Articular chondrocyte of knee joint (primary cell): Measurements from ENCODE around the gene TMEM129. TPM values are rescaled to one million over a fixed set of nuclear protein-coding genes. Genes with fewer than 3 reads are reported as not detected.

Experiments
- small RNA-seq: library from RNA; depleted of rRNA; stranded (forward); fragments of <200 nt; gene quantifications from one replicate; pipeline ENCODE3, GENCODE V24; 2012
- total RNA-seq: library from RNA; depleted of rRNA; stranded (reverse); fragments of >200 nt; gene quantifications from 2 replicates; pipeline ENCODE4 v1.2.3, GENCODE V29; 2012

The TMEM129 gene, protein sequence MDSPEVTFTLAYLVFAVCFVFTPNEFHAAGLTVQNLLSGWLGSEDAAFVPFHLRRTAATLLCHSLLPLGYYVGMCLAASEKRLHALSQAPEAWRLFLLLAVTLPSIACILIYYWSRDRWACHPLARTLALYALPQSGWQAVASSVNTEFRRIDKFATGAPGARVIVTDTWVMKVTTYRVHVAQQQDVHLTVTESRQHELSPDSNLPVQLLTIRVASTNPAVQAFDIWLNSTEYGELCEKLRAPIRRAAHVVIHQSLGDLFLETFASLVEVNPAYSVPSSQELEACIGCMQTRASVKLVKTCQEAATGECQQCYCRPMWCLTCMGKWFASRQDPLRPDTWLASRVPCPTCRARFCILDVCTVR
- total RNA-seq = 22.2 and 22.5 TPM in 2 replicates

DNA sequence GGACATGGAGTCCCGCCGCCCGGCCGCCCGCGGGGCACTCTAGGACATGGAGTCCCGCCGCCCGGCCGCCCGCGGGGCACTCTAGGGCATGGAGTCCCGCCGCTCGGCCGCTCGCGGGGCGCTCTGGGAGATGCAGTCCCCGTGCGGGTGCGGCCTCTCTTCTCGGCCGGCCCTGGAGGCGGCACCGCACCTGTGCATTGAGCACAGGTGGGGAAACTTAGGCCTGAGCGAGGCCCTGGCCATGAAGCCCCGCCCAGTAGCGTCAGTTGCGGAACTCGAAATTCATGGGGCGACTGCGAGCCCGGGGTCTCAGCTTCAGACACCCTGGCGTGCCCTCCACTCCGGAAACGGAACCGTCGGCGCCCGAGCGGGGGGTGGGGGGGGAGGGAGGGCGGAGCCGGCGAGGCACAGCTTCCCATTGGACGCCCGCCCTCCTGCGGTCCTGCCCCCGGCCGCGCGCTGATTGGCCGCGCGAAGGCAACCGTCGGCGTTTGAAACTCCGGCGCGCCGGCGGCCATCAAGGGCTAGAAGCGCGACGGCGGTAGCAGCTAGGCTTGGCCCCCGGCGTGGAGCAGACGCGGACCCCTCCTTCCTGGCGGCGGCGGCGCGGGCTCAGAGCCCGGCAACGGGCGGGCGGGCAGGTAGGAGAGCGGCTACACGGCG lies at the start of gene TMEM129, which contains the start of gene TACC3:
Gene TMEM129 (minus strand): TSS at position 321 of the 663 bp plus-strand sequence. CDS start 486 bp downstream, outside the sequence.
Gene TACC3 (plus strand): TSS at position 519 of the 663 bp plus-strand sequence. CDS start 1,901 bp downstream, outside the sequence.

DNA sequence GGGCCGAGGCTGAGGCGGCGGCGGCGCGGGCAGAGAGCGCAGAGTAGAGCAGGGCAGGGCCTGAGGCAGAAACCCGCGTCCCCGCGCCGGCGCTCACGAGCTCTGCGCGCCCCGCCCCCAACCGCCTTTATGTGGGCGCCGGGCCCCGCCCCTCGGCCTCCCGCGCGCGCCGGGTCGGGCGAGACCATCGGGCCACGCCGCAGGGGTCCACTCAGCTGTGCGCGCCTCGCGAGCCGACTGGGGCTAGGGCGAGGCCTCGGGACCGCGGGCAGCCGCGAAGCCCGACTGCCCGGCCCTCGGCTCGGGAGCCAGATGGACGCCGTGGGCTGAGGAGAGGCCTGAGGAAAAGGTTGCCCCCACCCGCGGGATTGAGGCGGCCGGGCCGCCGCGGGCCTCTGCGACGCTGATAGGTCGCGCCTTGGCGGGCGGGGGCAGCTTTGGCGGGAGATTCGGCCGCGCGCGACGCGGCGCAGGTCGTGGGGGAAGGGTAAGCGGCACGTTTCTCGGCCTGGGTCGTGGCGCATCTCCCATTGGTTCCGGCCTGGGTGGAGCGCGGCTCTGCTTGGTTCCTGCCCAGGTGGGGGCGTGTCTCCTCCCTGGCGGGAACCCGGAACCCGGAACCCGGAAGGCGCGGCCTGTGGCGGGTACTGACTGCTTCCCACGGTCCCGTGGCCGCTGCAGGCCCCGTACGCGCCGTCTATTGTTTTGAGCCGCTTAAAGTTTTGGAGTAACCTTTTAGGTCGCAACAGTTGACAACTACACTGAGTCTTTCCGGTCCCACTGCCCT lies 8.7 kb downstream of the TMEM129 start, which contains the start of gene SLBP:
Gene SLBP (minus strand): TSS at position 104 of the 787 bp plus-strand sequence. CDS start 131 bp downstream, outside the sequence.

DNA sequence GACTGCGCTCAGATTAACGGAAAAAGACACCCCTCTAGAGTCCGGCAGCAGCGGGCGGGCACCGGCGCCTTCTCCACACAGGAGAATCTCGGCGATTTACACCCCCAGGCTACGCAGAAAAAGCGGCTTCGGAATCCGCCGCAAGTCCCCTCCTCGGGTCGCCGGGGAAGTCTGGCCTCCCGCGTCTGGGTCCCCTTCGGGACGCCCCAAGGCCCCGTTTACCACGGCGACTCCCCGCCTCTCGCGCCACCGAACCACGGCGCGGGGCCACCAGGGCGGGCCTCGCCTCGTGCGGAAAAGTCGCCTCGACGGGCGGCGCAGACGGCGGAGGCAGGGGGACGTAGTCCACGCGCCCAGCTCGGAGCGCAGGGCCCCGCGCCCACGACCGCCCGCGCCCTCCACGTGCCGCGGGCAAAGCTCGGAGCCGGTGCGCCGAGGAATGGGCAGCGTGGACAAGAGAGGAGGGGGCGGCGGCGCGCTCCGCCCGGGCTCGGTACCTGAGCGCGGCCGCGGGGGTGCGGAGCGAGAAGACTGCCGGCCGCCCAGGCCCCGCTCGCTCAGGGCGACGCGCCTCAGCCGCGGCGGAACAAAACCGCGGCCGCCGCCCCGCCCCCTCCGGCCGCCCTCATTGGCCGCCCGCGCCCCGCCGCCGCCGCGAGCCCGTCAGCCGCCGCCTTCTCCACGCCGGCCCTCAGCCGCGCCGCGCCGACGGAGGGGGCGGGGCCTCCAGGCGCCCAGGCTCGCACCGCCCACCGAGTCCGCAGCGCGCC lies 37.2 kb downstream of the TMEM129 start, which contains the start of gene FAM53A:
Gene FAM53A (minus strand): TSS at position 578 of the 770 bp plus-strand sequence. CDS start 15,572 bp downstream, outside the sequence.

Small RNA genes lying within 50 kb of the gene (small RNA-seq; reads per million reads assigned to genes)
- not detected for gene RF00019

Other genes with a start within 250 kb of the TMEM129 start
- gene FAM53A, start 37.0 kb downstream of the TMEM129 start, total RNA-seq = 2.3 and 3.0 TPM in 2 replicates
- gene SLBP, start 9.0 kb downstream of the TMEM129 start, total RNA-seq = 61.5 and 71.1 TPM in 2 replicates
- 9.9 and 13.1 TPM in 2 replicates for gene TACC3, start 198 bp upstream of the TMEM129 start, total RNA-seq
- 0.39 and 1.4 TPM in 2 replicates for gene FGFR3, start 72.0 kb upstream of the TMEM129 start, total RNA-seq
- 43.5 and 52.1 TPM in 2 replicates for gene LETM1, start 134.8 kb upstream of the TMEM129 start, total RNA-seq
- gene NSD2, start 150.1 kb upstream of the TMEM129 start, total RNA-seq = 70.0 and 73.3 TPM in 2 replicates